ENCODE results near the gene RIC3. TPM values are rescaled to one million over a fixed set of nuclear protein-coding genes. Genes with fewer than 3 reads are reported as not detected.

The RIC3 gene
- total RNA-seq, 4 donors from 2014 or later, result 7.9 to 28.4 (median 18.5) TPM

GRCh38 chr11:8061555-8062428 lies 107.0 kb downstream of the RIC3 start:
- H3K36me3 ChIP-seq, result no peaks in the 10 kb centered on the region
- intact Hi-C loops (cut with DNase I; ENCODE audit: low total_unique reads), result no loop called here
- TF ChIP-seq POLR2A (IDR thresholded peaks at IDR 0.05), result no peak
- TF ChIP-seq CTCF (IDR thresholded peaks at IDR 0.05), result no peak
- H3K27me3 ChIP-seq, result no peaks in the 10 kb centered on the region
- H3K4me3 ChIP-seq, result no peak overlapping the region
- H3K9me3 ChIP-seq, result no peaks in the 10 kb centered on the region
- DNase-seq, result peak in 1 of 2 donors; percentile 15
- peaks cover 28 to 34% of the 10 kb centered on the region in 2 donors for H3K4me1 ChIP-seq
- H3K27ac ChIP-seq, result peak overlapping the region; percentile 72 to 92

DNA sequence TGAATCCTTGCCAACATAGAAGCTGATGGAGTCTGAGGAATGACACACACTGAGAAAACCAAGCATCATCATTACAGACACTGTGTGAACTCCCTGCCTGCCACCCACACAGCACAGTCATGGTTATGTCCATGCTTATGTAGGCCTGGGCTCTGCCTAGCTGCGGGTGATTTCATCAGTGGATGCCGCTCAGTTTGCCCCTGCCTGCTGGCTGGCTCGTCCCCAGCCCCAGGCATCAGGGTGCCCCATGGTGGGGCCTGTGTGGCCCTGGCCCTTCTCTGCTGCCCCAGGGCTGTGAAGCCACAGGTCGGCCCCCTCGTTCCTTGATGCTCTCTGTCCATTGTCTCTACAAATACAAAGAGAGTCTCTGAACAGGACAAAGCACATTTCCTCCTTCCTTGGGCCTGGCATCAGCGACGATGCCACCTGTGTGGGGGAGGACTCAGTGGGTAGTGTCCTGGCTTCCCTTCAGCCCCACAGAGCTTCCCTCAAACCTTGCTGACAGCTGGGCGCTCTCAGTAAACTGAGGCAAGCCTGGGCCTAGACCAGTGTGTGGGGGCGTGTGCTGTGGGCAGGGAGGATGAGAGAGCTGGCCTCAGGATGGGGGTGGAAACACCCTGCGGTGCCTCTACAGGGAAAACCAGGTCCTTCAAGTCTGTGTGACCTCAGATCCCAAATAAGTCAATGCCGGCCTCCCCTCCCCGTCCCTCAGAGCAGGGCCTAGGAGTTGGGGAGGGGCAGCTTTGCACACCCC lies 107.8 kb downstream of the RIC3 start:
- H3K4me1 ChIP-seq, result peaks cover 34% of the 10 kb centered on the region in 2 donors
- no peaks in the 10 kb centered on the region for H3K9me3 ChIP-seq
- DNase-seq, result peak in 1 of 2 donors; percentile 26
- no peak overlapping the region for H3K4me3 ChIP-seq
- TF ChIP-seq POLR2A (IDR thresholded peaks at IDR 0.05) (no peak), CTCF (IDR thresholded peaks at IDR 0.05) (no peak)
- no peaks in the 10 kb centered on the region for H3K36me3 ChIP-seq
- intact Hi-C loops (cut with DNase I; ENCODE audit: low total_unique reads), result no loop called here
- H3K27ac ChIP-seq, result peak overlapping the region; percentile 72 to 92
- H3K27me3 ChIP-seq, result no peaks in the 10 kb centered on the region

DNA sequence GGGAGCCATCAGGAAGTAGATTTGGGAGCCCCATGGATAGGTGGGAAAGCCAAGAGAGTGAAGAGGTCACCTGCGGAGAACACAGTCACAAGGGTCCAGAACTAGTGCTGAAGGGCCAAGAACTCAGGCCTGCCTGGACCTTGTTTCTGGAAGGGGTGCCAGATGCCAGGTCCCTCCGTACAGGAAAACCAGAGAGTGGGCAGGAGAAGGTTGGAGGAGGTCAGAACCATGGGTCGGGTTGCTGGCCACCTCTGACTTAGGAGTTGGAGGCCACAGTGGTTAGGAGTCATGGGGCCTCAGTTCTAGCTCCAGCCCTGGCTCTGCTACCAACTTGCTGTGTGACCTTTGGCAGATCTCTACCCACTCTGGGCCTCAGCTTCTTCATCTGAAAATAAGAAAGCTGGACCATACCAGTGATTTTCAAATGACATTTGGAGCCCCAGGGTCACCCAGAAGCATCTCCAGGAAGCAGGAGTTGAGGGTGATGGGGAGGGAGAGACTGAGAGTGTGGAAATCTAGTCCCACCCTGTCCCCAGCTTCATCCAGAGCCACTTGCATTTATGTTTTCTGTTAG lies 108.6 kb downstream of the RIC3 start:
- peak in 1 of 2 donors; percentile 14 for DNase-seq
- Histone ChIP-seq H3K4me1 (peaks cover 34% of the 10 kb centered on the region in 2 donors), H3K4me3 (no peak overlapping the region), H3K9me3 (no peaks in the 10 kb centered on the region), H3K27ac (peak overlapping the region; percentile 92), H3K27me3 (no peaks in the 10 kb centered on the region), H3K36me3 (no peaks in the 10 kb centered on the region)
- no peak for TF ChIP-seq CTCF (IDR thresholded peaks at IDR 0.05)
- TF ChIP-seq POLR2A (IDR thresholded peaks at IDR 0.05), result no peak
- intact Hi-C loops (cut with DNase I; ENCODE audit: low total_unique reads), result no loop called here

GRCh38 chr11:8059571-8060011 lies 109.2 kb downstream of the RIC3 start:
- intact Hi-C loops (cut with DNase I; ENCODE audit: low total_unique reads), result no loop called here
- TF ChIP-seq CTCF (IDR thresholded peaks at IDR 0.05) (no peak), POLR2A (IDR thresholded peaks at IDR 0.05) (no peak)
- H3K27ac ChIP-seq, result peak overlapping the region; percentile 92
- H3K27me3 ChIP-seq, result no peaks in the 10 kb centered on the region
- H3K9me3 ChIP-seq, result no peaks in the 10 kb centered on the region
- H3K4me3 ChIP-seq, result no peak overlapping the region
- DNase-seq, result peak; percentile 53 to 77
- peaks cover 34% of the 10 kb centered on the region in 2 donors for H3K4me1 ChIP-seq
- H3K36me3 ChIP-seq, result no peaks in the 10 kb centered on the region

Data from uterus (tissue), 4 donors.